GM13977 (cell line): ENCODE results near the gene ZNF84.

Experiments
- DNase-seq: peaks from one replicate; pipeline ENCODE4 v3.0.0; 2012; ENCODE audit warnings: low spot score
- CTCF ChIP-seq: IDR thresholded peaks from 2 replicates; pipeline ENCODE4 v1.5.1; 2012; ENCODE audit warnings: mild to moderate bottlenecking, control low read depth; ENCODE audit not compliant: insufficient read depth; ENCODE audit errors: extremely low read depth, missing control alignments
- in situ Hi-C: fragments of 300-500 bp; cut with MboI; formaldehyde crosslinking; loops from one replicate; pipeline ENCODE4 v1.12.0; 2022; ENCODE audit warnings: low sequenced_read_pairs, low pct_unique_long_range_greater_than_20kb, mixed read lengths, inconsistent platforms; ENCODE audit not compliant: unreplicated experiment

ZNF84 gene

GRCh38 chr12:133037207-133038005 lies at the start of gene ZNF84:
TSS of gene ZNF84 (plus strand) at chr12:133037509. CDS start at chr12:133041468, 3,959 bp downstream.
- TF ChIP-seq CTCF = no peak
- DNase-seq = peak; percentile 91
- in situ Hi-C loops = no loop called here

- in situ Hi-C loops = no loop called here
- TF ChIP-seq CTCF = no peak
- DNase-seq = no peak
These were observed 38.6 kb upstream of the ZNF84 start for GRCh38 chr12:132998741-132999140.

GRCh38 chr12:133010657-133011297 lies 26.5 kb upstream of the ZNF84 start:
- in situ Hi-C loops = no loop called here
- TF ChIP-seq CTCF = no peak
- DNase-seq = no peak

- no peak for DNase-seq
- in situ Hi-C loops = no loop called here
- TF ChIP-seq CTCF = no peak
These were observed 13.7 kb upstream of the ZNF84 start for GRCh38 chr12:133023566-133023965.

GRCh38 chr12:133026996-133027395 lies 10.3 kb upstream of the ZNF84 start:
- no peak for TF ChIP-seq CTCF
- no peak for DNase-seq
- in situ Hi-C loops = no loop called here

GRCh38 chr12:133038118-133038709 lies 905 bp downstream of the ZNF84 start:
- no peak for TF ChIP-seq CTCF
- DNase-seq = no peak
- in situ Hi-C loops = no loop called here
